ENCODE results near the gene PEX11B. TPM values are rescaled to one million over a fixed set of nuclear protein-coding genes. Genes with fewer than 3 reads are reported as not detected.

Gene PEX11B
- total RNA-seq, 2 experiments from 2014 or later: 11.6 to 13.2 TPM

GRCh38 chr1:145895471-145895870, 23.0 kb downstream of the PEX11B start:
- H3K4me3 ChIP-seq (ENCODE audit: low read length): no peak overlapping the region
- no peaks in the 10 kb centered on the region for H3K4me1 ChIP-seq (ENCODE audit: insufficient read depth, low read length)
- Mint-ChIP-seq H3K9me3 (no peaks in the 10 kb centered on the region), H3K36me3 (ENCODE audit: low read depth) (peaks cover 14% of the 10 kb centered on the region), H3K4me3 (no peak overlapping the region), H3K27me3 (no peaks in the 10 kb centered on the region), H3K4me1 (ENCODE audit: low read depth) (no peaks in the 10 kb centered on the region), H3K27ac (no peak overlapping the region)
- intact Hi-C loops (cut with DNase I, micrococcal nuclease): loop anchor here in 1 of 2 experiments (1.0 kb wide), 1 partner anchor 12 kb away; no protein-coding TSS in a partner anchor
- no peaks in the 10 kb centered on the region for H3K9me3 ChIP-seq (ENCODE audit: control insufficient read depth in 1 of 2, insufficient read depth in 1 of 2, low read length in 2 of 2)
- ATAC-seq (ENCODE audit: poor library complexity): no peak
- POLR2A ChIA-PET: no interaction called here
- H3K27me3 ChIP-seq (ENCODE audit: control insufficient read depth in 1 of 2, insufficient read depth in 2 of 2, low read length in 2 of 2): no peaks in the 10 kb centered on the region
- no peak overlapping the region for H3K27ac ChIP-seq (ENCODE audit: low read depth in 1 of 2, low read length in 2 of 2)
- peaks cover 3% of the 10 kb centered on the region for H3K36me3 ChIP-seq (ENCODE audit: insufficient read depth, low read length)
- no peak for TF ChIP-seq CTCF (IDR thresholded peaks at IDR 0.05)
- CTCF ChIA-PET: no interaction called here
- DNase-seq: no peak

DNA sequence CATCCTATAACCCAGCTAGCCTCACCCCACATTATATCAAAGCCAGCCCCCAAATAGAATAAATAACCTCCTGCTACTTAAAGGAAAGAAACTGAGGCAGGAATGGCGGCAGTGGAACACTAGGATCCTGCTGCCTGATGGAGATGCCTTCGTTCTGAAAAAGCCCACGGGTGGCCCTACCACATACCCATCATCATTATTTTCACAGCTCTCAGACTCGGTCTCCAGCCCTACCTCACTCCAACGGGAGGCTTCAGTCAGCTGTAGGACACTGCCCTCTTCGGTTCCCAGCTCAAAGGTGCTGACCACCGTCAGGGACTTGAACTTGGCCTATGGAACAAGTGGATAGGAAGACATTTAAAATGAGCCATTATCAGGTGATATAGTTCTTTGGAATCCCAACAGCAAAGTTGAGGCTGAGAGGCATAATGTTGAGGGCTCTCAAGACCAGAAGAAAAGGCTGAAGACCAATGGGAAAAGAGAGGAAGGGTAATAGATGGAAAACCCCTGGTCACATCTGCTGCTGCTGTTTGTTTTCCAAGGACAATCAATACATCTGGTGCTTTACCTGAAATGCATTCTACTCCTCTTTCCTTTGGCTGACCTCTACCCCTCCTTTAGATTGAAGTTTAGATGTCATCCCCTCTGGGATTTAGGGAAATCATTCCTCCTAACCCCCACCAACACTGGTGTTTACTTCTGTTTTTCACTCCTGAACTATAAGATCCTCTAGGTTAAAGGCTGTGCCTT, 25.0 kb downstream of the PEX11B start:
- intact Hi-C loops (cut with DNase I, micrococcal nuclease): no loop called here
- no peaks in the 10 kb centered on the region for H3K4me1 ChIP-seq (ENCODE audit: insufficient read depth, low read length)
- H3K27me3 Mint-ChIP-seq: no peaks in the 10 kb centered on the region
- H3K36me3 ChIP-seq (ENCODE audit: insufficient read depth, low read length): no peaks in the 10 kb centered on the region
- CTCF ChIA-PET: interaction anchor here (2.3 kb wide), 1 partner anchor 11 kb away, joined by 15 read pairs; no protein-coding TSS in a partner anchor
- no peak overlapping the region for H3K4me3 Mint-ChIP-seq
- no peaks in the 10 kb centered on the region for H3K9me3 Mint-ChIP-seq
- no peaks in the 10 kb centered on the region for H3K27me3 ChIP-seq (ENCODE audit: control insufficient read depth in 1 of 2, insufficient read depth in 2 of 2, low read length in 2 of 2)
- DNase-seq (no peak), ATAC-seq (ENCODE audit: poor library complexity) (no peak)
- no peak for TF ChIP-seq CTCF (IDR thresholded peaks at IDR 0.05)
- POLR2A ChIA-PET: interaction anchor here (1.2 kb wide), 1 partner anchor 22 kb away, joined by 5 read pairs; no protein-coding TSS in a partner anchor
- peaks cover 14% of the 10 kb centered on the region for H3K36me3 Mint-ChIP-seq (ENCODE audit: low read depth)
- H3K4me3 ChIP-seq (ENCODE audit: low read length): no peak overlapping the region
- H3K9me3 ChIP-seq (ENCODE audit: control insufficient read depth in 1 of 2, insufficient read depth in 1 of 2, low read length in 2 of 2): no peaks in the 10 kb centered on the region
- no peak overlapping the region for H3K27ac Mint-ChIP-seq
- no peak overlapping the region for H3K27ac ChIP-seq (ENCODE audit: low read depth in 1 of 2, low read length in 2 of 2)
- no peaks in the 10 kb centered on the region for H3K4me1 Mint-ChIP-seq (ENCODE audit: low read depth)

- no peak for ATAC-seq (ENCODE audit: poor library complexity)
- ChIA-PET POLR2A (interaction anchor here (0.9 to 1.5 kb wide), 4 partner anchors 21 to 96 kb away, joined by 3 to 6 read pairs (median 5); partner anchors contain the start of genes PIAS3 and RBM8A), CTCF (interaction anchor here (0.6 to 2.3 kb wide), 13 partner anchors 10 to 140 kb away, joined by 3 to 15 read pairs (median 4); partner anchors contain the start of genes ANKRD34A, ITGA10, LIX1L and PIAS3)
- Mint-ChIP-seq H3K4me3 (no peak overlapping the region), H3K27ac (no peak overlapping the region), H3K4me1 (ENCODE audit: low read depth) (no peaks in the 10 kb centered on the region), H3K36me3 (ENCODE audit: low read depth) (peaks cover 11% of the 10 kb centered on the region), H3K27me3 (no peaks in the 10 kb centered on the region), H3K9me3 (no peaks in the 10 kb centered on the region)
- intact Hi-C loops (cut with DNase I, micrococcal nuclease): loop anchor here in 1 of 2 experiments (1.0 kb wide), 1 partner anchor 121 kb away; no protein-coding TSS in a partner anchor
- Histone ChIP-seq H3K27me3 (ENCODE audit: control insufficient read depth in 1 of 2, insufficient read depth in 2 of 2, low read length in 2 of 2) (no peaks in the 10 kb centered on the region), H3K4me1 (ENCODE audit: insufficient read depth, low read length) (no peaks in the 10 kb centered on the region), H3K36me3 (ENCODE audit: insufficient read depth, low read length) (no peaks in the 10 kb centered on the region), H3K4me3 (ENCODE audit: low read length) (no peak overlapping the region), H3K9me3 (ENCODE audit: control insufficient read depth in 1 of 2, insufficient read depth in 1 of 2, low read length in 2 of 2) (no peaks in the 10 kb centered on the region), H3K27ac (ENCODE audit: low read depth in 1 of 2, low read length in 2 of 2) (no peak overlapping the region)
- TF ChIP-seq CTCF (IDR thresholded peaks at IDR 0.05): no peak
- no peak for DNase-seq
These were observed 25.9 kb downstream of the PEX11B start for GRCh38 chr1:145892486-145893087.

Measured in CD4-positive, alpha-beta T cell (primary cell).